Activated T-cell treated with anti-CD3 and anti-CD28 coated beads, Interleukin-2, amount 50 U/mL, for 1 hour (primary cell): Measurements from ENCODE around the gene PSTPIP1.

ENCODE experiments used
- DNase-seq: peaks from one replicate; pipeline ENCODE4 v3.0.0-alpha.2; 2020

PSTPIP1 gene

DNA sequence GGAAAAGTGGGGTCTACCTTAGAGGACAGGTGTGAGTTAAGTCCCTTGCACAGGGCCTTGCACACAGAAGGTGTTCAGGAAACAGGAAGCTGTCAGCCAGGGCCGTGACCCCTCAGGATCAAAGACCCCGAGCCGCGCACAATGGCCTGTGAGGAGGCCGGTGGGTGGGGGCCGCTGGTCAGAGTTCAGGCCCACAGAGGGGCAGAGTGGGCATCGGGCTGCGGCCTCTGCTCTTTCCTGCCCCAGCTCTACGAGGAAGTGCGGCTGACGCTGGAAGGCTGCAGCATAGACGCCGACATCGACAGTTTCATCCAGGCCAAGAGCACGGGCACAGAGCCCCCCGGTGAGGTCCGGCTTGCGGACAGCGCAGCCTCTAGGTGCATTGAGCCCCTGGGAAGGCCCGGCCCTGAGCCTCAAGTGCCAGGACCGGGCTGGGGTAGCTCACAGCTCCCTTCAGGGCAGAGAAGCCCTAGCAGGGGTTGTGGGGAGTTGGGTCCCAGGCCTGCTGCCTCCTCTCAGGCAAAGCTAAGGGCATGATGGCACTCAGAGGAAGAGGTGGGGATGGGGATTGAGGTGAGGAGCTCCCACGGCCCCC, 37.2 kb downstream of the PSTPIP1 start:
- DNase-seq = peak; percentile 15

DNA sequence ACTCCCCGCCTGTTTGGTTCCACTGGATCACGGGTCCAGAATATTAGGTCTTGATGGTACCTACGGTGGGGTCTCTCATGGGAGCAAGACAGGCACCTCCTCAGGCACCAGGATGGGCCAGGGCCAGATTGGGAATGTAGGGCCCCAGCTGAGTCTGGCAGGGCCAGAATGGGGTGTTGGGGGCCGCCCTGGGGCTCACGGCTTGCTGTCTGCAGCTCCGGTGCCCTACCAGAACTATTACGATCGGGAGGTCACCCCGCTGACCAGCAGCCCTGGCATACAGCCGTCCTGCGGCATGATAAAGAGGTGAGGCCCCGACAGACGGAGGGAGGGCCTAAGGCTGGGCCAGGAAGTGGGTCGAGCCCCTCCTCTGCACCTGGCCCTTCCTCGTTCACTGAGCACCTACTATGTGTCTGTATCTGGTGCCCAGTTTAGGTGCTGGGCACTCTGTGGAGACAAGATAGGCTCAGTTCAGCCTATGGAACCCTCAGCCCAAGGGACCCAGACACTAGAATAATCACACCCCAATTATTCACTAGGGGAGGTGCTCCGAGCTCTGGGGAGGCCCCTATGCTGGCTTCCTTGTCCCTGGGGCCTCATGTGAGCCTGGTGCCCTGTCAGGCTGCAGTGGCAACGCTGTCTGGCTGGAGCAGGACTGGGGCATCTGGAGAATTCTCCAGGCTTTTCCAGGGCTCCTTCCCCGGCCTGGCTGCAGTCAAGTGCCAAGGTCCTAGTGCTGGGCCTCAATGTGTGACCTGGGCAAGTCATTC, 37.9 kb downstream of the PSTPIP1 start:
- no peak for DNase-seq

DNA sequence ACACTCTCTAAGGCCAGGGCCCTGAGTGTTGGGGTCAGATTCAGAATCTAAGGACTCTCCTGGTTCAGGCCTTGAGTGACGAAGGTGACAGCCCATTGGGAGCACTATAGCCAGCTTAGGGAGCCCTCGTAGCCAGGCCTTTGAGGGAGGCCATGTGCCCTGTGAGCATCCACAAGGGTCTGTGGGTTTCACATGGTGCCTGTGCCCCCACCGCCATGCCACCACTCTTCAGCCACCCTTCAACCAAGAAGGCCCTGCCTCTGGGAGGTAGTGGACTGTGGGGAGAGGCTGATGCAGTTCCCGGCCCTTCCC, 38.4 kb downstream of the PSTPIP1 start:
- no peak for DNase-seq

DNA sequence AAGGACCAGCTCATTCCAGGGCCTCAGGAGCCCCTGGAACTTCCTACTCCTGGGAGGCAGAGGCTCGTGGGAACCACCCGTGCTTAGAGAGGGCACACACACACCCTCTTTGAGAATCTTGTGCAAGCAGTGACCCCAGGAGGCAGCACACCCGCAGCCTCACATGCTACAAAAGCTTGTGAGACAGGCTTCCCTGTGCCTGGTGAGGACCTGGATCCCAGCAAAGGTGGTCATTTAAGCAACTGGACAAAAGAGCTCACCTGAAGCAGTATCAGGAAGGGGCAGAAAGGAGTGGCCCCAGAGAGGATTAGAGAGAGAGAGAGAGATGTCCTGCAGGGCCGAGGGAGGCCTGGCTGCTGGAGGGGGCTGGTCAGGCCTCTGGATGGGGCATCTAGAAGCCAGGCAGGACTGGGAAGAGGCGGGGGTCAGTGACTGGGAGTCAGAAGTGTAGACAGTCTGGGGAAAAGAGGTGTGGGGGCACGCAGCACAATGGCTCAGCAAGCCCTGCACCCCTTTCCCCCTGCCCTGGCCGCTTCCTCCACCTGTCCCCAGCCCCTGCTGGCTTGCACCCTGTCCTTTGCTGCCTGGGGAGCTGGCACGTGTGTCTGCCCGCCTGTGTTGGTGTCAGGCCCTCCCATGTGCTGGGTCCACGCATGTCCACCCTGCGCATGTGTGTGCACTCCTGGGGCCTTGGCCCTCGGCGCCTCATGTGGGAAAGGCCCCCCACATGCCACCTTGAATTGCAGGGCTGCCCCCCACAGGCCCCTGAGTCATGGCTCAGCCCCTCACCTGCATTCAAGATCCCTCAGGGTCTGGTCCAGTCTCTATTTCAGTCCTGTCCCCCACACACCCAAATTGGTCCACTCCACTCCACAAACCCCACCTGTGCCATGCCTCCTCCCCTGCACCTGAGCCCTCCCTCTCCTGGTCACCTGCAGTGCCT, 39.1 kb downstream of the PSTPIP1 start:
- DNase-seq = no peak

DNA sequence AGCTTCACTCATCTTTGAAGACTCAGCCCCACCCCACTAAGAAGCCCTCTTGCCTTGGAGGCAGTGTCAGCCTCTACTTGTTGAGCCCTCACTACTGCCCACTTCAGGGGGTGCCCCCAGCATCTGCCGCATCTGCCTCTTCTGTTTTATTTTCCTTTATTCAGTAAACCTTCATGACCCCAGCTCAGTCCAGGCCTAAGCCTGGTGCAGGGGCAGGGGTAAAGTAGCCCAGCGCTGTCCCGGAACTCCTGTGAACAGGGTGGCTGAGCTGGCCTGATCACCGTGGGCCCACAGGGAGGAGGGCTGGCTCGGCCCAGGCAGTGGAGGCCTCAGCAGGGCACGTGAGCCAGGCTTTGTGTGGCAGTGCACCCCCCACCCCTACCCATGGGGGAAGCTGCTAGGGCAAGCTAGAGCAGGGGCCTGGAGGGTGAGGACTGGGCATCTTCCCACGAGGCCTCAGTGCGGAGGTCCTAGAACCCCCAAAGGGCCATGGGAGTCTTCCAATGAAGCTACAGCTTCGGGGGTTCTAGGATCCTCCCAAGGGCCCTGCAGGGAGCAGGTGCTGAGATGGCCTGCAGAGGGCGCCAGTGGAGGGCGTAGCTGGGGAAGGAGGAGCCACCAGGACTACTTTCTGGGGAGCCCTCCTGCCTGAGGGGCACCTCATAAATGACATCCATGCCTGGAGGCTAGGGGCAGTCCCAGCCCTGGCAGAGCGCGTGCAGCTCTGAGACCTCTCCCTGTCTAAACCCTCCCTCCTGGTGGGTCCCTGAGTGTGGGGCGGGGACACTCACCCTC, 40.0 kb downstream of the PSTPIP1 start:
- DNase-seq = peak; percentile 53

DNA sequence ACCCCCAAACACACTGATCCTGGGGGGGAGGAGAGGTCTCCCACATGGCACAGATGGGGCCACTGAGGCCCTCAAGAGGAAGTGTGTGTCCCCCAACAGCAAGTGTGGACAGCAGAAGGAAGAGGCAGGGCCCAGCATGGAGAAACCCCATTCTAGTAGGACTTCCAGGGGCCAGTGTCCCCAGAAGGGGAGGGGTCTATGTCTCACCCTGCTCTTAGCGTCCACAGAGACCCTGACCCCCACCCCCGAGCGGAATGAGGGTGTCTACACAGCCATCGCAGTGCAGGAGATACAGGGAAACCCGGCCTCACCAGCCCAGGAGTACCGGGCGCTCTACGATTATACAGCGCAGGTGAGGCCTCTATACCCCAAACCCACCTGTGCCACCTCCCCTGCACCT, 40.7 kb downstream of the PSTPIP1 start:
- no peak for DNase-seq

DNA sequence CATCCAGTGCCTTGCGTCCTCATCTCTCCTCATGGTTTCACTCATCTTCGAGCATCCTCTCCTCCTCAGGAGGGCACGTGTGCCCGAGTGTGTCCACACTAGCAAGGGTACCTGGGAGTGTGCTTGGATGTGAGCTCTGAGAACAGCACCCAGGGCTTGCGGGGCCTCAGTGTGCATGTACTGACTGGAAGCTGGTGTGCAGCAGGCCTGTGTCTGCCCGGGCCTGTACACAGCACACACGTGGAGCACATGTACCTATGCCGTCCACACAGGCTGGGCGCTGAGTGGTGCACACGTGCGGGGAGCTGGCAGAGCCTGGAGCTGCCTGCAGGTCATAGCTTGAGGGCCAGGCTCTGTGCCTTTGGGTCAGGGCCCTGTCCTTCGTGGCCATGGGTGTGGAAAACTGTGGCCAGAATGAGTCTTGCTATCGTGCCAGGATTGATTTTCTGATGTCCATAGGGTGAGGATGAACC, 41.1 kb downstream of the PSTPIP1 start:
- DNase-seq = no peak

DNA sequence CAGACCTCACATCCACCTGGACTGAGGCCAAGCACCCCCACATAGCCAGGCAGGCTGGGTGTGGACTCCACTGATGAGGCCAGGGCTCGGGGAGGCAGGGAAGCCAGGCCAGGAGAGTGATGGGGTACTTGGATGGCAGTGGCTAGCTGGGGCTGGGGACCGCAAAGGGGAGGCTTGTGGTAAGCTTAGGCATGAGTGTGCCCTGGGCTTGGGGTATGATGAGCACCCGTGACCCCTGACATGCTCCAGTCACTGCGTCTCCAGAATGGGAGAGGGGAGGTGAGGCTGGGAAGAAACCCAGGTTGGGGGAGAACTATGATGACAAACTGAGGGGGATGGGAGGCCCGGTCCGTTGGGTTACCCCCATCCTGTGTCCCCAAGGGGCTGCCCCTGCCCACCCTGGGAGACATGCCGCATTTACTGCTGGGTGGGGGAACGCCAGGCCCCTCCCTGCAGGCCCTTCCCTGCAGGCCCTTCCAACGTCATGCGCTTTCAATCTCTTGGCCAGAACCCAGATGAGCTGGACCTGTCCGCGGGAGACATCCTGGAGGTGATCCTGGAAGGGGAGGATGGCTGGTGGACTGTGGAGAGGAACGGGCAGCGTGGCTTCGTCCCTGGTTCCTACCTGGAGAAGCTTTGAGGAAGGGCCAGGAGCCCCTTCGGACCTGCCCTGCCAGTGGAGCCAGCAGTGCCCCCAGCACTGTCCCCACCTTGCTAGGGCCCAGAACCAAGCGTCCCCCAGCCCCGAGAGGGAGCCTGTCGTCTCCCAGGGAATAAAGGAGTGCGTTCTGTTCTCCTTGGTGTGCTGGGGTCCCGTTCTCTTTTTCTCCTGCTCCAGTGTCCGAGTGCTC, 41.8 kb downstream of the PSTPIP1 start:
- no peak for DNase-seq

DNA sequence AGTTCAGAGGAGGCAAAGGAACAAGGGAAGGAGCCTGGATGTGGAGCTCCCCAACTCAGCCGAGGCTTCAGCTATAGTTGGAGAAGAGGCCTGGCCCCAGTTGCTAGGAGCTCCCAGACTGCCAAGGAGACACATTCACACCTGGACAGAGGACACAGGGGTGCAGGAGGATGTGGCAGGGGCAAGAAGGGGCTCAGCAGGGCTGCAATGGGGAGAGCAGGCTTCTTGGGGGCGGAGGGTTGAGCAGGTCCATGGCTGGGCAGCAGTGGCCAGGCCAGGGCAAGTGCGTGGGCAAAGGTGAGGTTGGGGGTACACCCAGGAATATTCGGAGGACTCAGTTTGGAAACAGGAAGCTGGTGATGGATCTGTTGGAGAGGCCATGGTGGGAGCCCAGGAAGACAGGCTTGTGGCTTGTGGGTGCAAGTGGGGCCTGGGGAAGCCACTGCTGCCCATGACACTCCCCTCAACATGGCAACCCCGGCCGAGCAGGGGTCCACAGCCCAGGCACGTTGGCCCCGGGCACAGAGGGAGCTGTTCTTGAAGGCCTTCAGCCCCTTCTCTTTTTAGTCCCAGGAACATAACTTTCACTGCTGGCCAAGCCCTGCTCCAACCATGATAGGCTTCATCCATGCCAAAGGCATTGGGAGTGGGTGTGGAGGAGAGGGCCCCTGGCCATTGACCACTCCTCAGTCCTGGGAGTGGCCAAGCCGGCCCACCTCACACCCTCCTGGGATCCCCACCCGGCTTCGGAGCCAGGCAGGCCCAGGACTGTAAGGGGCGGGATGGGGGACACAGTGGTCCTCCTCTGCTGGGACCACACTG, 42.7 kb downstream of the PSTPIP1 start:
- DNase-seq = no peak

DNA sequence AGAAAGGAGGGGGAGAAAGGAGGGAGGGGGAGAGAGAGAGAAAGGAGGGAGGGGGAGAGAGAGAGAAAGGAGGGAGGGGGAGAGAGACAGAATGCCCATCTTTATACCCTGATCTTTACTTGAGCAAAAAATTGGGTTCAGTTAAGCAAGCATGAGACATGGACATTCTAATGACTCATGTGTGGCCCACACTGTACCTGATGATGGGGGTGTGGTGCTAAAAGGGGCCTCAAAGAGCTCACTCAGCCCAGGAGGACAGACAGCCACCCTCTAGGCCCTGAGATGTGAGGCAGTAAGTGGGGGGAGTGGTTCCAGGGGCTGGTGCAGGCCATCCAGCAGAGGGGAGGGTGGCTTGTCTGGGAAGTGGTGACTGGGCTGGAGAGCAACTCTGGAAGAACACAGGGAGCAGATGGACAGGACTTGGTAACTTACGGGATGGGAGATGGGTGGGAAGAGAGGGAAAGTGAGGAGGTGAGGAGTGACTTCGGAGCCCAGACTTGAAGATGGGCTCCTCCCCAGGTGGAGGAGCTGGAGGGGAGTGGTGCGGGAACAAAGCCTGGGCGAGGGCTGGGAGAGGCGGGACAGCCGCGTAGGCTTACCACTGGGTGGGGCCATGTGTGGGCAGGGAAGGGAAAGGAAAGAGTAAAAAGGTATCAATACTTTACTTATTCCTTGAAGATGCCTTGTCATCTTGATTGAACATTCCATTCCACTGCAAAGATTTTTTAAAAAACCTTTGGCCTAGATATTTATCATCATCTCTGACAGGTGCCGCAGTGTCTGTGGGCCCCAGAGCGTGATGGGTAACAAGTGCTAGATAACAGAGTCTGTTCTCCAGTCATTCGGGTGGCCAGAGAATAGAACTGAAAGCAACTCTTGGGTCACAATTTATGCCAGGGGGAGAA, 43.6 kb downstream of the PSTPIP1 start:
- DNase-seq = no peak

DNA sequence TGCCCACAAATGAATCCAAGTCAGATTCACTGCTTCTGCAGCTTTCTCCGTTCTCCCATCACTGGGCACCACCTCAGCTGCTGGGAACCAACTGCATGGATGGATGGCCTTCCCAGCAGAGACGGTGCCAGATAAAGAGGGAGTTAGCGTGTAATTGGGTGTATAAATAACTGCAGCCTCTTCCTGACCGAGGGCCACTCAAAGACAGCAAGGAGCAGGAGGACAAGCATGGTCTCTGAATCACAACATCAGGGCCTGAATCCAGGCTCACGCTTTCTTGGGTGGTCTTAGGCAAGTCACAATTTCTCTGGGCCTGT, 44.2 kb downstream of the PSTPIP1 start:
- no peak for DNase-seq

DNA sequence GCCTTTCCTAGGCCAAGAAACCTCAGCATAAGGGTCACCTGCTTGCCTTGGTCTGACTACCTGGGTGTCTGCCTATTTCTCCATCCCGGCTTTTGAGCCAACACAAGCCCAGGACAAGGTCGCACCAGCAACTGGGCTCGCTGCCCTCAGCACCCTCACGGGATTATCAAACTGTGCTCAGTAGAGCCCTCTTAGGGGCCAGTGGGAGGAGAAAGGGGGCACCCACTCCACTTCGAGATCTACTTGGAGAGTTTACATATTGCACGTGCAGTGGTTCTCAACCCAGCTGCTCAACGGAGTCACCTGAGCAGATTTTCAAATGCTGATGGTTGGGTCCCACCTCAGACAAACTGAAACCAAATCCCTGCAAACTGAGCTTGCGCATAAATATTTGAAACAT, 44.9 kb downstream of the PSTPIP1 start:
- DNase-seq = no peak

DNA sequence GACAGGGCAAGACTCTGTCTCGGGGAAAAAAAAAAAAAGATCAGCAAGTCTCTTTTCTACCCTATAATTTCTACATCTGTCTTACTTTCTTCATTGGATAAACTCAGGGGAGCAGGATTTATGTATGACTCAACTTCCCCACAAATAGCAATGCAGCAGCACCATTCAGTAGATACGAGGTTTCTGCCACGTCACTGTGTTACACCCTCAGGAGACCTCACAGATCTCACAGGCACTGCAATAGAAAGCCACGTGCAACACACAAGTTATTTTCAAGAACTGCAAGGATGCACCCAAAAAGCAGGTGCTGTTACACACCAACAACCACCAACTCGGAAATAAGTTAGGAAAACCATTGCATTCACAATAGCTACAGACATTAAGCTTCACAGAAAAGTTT, 45.7 kb downstream of the PSTPIP1 start:
- DNase-seq = no peak

DNA sequence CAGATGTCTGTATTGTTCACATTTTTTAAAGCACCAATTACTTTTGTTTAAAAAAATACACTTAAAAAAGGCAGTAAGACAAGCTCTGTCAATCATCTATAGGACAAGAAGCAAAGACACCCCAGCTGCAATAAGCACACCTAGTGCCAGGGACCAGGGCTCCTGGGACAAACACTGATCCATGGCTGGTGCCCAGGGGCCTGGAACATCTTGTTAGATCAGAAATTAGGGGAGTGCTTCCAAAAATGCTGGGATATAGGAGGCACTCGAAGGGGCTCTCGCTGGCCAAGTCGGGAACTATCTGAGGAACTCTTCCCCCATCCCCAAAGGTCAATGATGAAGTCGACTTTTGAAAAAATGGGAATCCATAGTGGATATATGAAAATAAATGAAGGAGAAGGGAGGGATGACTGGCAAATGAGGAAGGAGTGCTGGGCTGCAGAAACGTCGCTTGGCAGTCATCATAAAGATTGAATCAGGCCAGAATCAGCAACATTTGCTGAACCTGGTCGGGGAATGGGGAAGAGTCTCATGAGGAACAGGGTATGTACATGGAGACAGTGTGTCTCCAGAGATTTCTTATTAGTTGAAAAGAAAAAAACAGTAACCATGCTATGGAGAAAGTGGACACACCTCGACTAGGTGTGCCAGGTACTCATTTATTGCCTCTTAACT, 47.5 kb downstream of the PSTPIP1 start:
- no peak for DNase-seq

DNA sequence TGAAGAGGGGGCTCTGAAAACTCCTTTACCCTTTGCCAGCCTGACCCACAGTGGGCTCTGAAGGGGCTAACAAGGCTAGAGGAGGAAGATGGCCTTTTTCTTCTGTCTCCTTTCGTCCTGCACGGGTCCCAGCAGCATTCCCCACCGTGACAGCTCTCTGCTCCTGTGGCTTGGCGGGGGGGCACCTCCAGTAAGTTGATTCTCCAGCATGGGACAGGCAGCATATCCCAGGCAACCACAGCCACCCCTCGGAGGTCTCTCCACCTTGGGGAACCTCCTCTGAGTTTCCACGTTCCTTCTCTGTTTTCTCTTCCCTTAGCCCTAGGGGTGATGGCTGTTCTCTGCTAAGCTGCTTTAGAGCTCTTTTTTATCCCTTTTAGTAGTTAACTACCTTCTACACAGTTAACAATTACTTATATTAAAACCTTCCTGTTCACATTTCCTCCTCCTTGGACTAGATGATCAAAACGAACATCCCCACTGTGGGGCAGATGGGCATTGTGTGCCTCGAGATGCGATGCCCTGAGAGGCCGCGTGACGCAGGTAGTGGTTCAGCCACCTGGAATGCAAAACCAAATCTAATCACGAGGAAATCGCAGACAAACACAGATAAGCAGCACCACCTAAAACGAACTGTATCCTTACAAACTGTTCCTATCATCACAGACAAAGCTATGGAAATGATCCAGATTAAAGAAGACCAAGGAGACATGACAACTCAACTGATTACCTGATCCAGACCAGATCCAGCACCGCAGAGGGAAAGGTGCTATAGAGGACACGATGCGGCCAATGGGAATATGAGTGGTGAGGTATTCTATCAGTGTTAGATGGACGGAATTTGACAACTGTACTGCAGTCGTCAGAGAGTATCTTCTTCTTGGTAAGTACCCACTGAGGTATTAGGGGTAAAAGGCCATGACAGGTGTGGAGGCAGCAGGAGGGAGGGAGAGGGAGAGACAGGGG, 48.3 kb downstream of the PSTPIP1 start:
- no peak for DNase-seq

DNA sequence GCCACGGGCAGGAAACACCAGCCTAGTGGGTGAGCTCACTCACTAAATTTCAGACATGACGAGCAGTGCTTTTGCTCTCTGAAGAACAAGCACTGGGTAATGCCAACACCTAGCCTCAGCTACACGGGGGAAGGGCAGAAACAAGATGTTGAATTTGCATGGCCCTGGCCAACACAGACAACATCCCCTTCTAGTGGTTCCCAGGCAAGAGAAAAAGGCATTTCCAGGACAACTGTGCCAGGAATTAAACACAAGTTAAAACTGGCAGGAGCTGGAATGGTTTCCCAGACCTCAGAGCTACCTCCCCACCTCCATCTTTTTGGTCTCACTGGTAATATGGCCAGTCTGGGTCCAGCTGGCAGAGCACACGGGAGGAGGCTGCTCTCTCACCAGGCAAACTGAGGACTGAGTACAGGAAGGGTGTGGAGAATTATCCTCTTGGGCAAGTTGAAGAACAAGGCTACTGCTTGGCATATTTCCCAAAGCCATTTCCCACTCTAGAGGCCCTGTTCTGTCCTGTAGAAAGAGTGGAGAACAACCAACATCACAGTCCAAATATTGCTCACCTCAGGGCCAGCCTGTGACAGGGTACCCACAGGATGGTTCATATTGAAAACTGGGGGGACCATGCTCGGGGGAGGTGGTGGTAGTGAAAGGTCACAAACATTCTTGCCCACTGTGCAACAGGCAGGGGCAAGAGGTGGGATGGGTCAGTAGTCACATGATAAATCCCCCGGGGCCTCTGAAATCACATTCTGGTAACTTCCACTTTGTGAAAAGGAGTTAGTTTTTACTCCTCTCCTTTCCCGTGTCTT, 49.5 kb downstream of the PSTPIP1 start:
- DNase-seq = no peak

DNA sequence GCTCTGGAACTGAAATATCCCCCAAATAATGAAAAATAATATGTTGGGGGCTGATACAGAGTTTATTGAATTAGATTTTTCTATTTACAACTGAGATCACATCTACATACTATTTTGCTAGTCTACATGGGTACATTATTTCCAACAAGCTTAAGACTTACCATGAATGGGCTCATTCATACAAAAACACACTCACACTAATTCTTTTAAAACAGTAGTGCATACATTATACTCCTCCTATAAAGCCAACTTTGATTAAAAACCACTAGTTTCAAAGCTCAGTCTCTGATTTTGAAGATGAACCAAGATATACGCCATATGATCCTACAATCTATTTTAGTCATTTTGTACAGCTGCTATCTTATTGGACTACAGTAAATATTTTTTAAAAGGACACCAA, 51.1 kb downstream of the PSTPIP1 start:
- DNase-seq = no peak
